Neural progenitor cell (in vitro differentiated cells): Measurements from ENCODE around the gene BEND7. TPM values are rescaled to one million over a fixed set of nuclear protein-coding genes. Genes with fewer than 3 reads are reported as not detected.
"Not testable (repeated sequence)": the region's sequence is repeated elsewhere in the genome, so short reads cannot be mapped to it uniquely, and the experiment has no call there.

Source experiments
- DNase-seq: peaks from one replicate; pipeline ENCODE4 v3.0.0-alpha.2; 2016; ENCODE audit warnings: low spot score
- H2AFZ ChIP-seq: fragments of 200-600 bp; sonication (generic); replicated peaks from 2 replicates; pipeline ENCODE4 v1.6.1; 2016; ENCODE audit warnings: antibody characterized with exemption
- H3F3A ChIP-seq: fragments of 200-600 bp; sonication (generic); 2 replicates; pipeline ENCODE4 v1.6.1; 2016; ENCODE audit warnings: antibody characterized with exemption, low read depth
- H3K27ac ChIP-seq: fragments of 200-600 bp; sonication (generic); 2 replicates; pipeline ENCODE4 v1.5.1; 2016; ENCODE audit warnings: mild to moderate bottlenecking
- H3K27me3 ChIP-seq: fragments of 200-600 bp; sonication (generic); 2 replicates; pipeline ENCODE4 v1.6.1; 2016; ENCODE audit warnings: mild to moderate bottlenecking, moderate library complexity
- H3K36me3 ChIP-seq: fragments of 200-600 bp; sonication (generic); 2 replicates; pipeline ENCODE4 v1.5.1; 2016
- H3K4me1 ChIP-seq: fragments of 200-600 bp; sonication (generic); 2 replicates; pipeline ENCODE4 v1.6.1; 2016; ENCODE audit warnings: mixed run types
- H3K4me2 ChIP-seq: fragments of 200-600 bp; sonication (generic); 2 replicates; pipeline ENCODE4 v1.6.1; 2016
- H3K4me3 ChIP-seq: fragments of 200-600 bp; sonication (generic); 2 replicates; pipeline ENCODE4 v1.5.1; 2016
- H3K79me2 ChIP-seq: fragments of 200-600 bp; sonication (generic); 2 replicates; pipeline ENCODE4 v1.6.1; 2016; ENCODE audit warnings: low read depth
- H3K9ac ChIP-seq: fragments of 200-600 bp; sonication (generic); 2 replicates; pipeline ENCODE4 v1.6.1; 2016
- H3K9me3 ChIP-seq: fragments of 200-600 bp; sonication (generic); 2 replicates; pipeline ENCODE4 v1.5.1; 2016; ENCODE audit warnings: low read depth
- H4K20me1 ChIP-seq: fragments of 200-600 bp; sonication (generic); 2 replicates; pipeline ENCODE4 v1.6.1; 2016; ENCODE audit warnings: low read depth
- H3K27ac Mint-ChIP-seq: 3 replicates; pipeline ENCODE4 v1.8.0; 2021; ENCODE audit warnings: mixed read lengths
- H3K27me3 Mint-ChIP-seq: 2 replicates; pipeline ENCODE4 v1.8.0; 2022; ENCODE audit warnings: low read depth, mild to moderate bottlenecking, inconsistent platforms, moderate library complexity, mixed read lengths; ENCODE audit not compliant: insufficient read depth
- H3K36me3 Mint-ChIP-seq: 3 replicates; pipeline ENCODE4 v1.8.0; 2021; ENCODE audit warnings: mixed read lengths
- H3K4me1 Mint-ChIP-seq: 3 replicates; pipeline ENCODE4 v1.8.0; 2021; ENCODE audit warnings: mixed read lengths
- H3K4me3 Mint-ChIP-seq: 3 replicates; pipeline ENCODE4 v1.8.0; 2021; ENCODE audit warnings: mild to moderate bottlenecking, moderate library complexity, mixed read lengths
- H3K9me3 Mint-ChIP-seq: 3 replicates; pipeline ENCODE4 v1.8.0; 2020; ENCODE audit warnings: mixed read lengths
- CTCF ChIP-seq: fragments of 200-600 bp; sonication (generic); IDR thresholded peaks from 2 replicates; pipeline ENCODE4 v1.5.1; 2017; ENCODE audit warnings: antibody characterized with exemption, mild to moderate bottlenecking
- EZH2 ChIP-seq: fragments of 200-600 bp; sonication (generic); IDR thresholded peaks from 2 replicates; pipeline ENCODE4 v1.6.1; 2017; ENCODE audit warnings: antibody characterized with exemption, mild to moderate bottlenecking, moderate library complexity
- EZH2phosphoT487 ChIP-seq: fragments of 200-600 bp; sonication (generic); IDR thresholded peaks from 2 replicates; pipeline ENCODE4 v1.6.1; 2017; ENCODE audit warnings: antibody characterized with exemption
- total RNA-seq: library from RNA; depleted of rRNA; stranded (reverse); fragments of >200 nt; gene quantifications from 2 replicates; pipeline ENCODE4 v1.2.3, GENCODE V29; 2015; ENCODE audit warnings: low replicate concordance

BEND7 gene
- total RNA-seq, 1 donor from 2014 or later: 7.5 TPM

- H3K4me3 Mint-ChIP-seq: no peak overlapping the region
- H3K27me3 Mint-ChIP-seq: peaks cover 2% of the 10 kb centered on the region
- Histone ChIP-seq H3K9ac (no peak overlapping the region), H2AFZ (no peak overlapping the region), H3K4me1 (no peaks in the 10 kb centered on the region), H4K20me1 (no peaks in the 10 kb centered on the region), H3K36me3 (no peaks in the 10 kb centered on the region), H3K4me3 (no peak overlapping the region), H3F3A (no peaks in the 10 kb centered on the region), H3K79me2 (no peaks in the 10 kb centered on the region), H3K4me2 (no peak overlapping the region), H3K9me3 (no peaks in the 10 kb centered on the region), H3K27me3 (no peaks in the 10 kb centered on the region), H3K27ac (no peak overlapping the region)
- peaks cover 8% of the 10 kb centered on the region for H3K9me3 Mint-ChIP-seq
- no peak overlapping the region for H3K27ac Mint-ChIP-seq
- no peak for DNase-seq
- H3K4me1 Mint-ChIP-seq: peaks cover 4% of the 10 kb centered on the region
- TF ChIP-seq CTCF: no peak
- TF ChIP-seq EZH2: no peak
- TF ChIP-seq EZH2phosphoT487: no peak
- no peaks in the 10 kb centered on the region for H3K36me3 Mint-ChIP-seq
Measured at GRCh38 chr10:13550802-13551201, 22.0 kb upstream of the BEND7 start.

- Mint-ChIP-seq H3K27me3 (peaks cover 4% of the 10 kb centered on the region), H3K36me3 (no peaks in the 10 kb centered on the region), H3K9me3 (no peaks in the 10 kb centered on the region), H3K4me3 (no peak overlapping the region), H3K27ac (no peak overlapping the region), H3K4me1 (no peaks in the 10 kb centered on the region)
- Histone ChIP-seq H4K20me1 (no peaks in the 10 kb centered on the region), H3K9me3 (no peaks in the 10 kb centered on the region), H3F3A (no peaks in the 10 kb centered on the region), H3K4me3 (no peak overlapping the region), H3K27ac (no peak overlapping the region), H3K4me2 (no peak overlapping the region), H3K4me1 (no peaks in the 10 kb centered on the region), H3K79me2 (no peaks in the 10 kb centered on the region), H3K9ac (no peak overlapping the region), H3K27me3 (no peaks in the 10 kb centered on the region), H2AFZ (no peak overlapping the region), H3K36me3 (no peaks in the 10 kb centered on the region)
- no peak for DNase-seq
- no peak for TF ChIP-seq EZH2
- TF ChIP-seq CTCF: no peak
- no peak for TF ChIP-seq EZH2phosphoT487
Measured at GRCh38 chr10:13542533-13542932, 13.7 kb upstream of the BEND7 start.

- H2AFZ ChIP-seq, H3K27me3 Mint-ChIP-seq, H3K9me3 ChIP-seq, H3K36me3 ChIP-seq, H3K4me3 Mint-ChIP-seq, H3K9ac ChIP-seq, H3F3A ChIP-seq, H3K9me3 Mint-ChIP-seq, DNase-seq, H3K27me3 ChIP-seq, H3K4me1 ChIP-seq, H3K4me1 Mint-ChIP-seq, H3K27ac Mint-ChIP-seq, H4K20me1 ChIP-seq, H3K79me2 ChIP-seq, H3K36me3 Mint-ChIP-seq, H3K4me2 ChIP-seq, H3K27ac ChIP-seq, H3K4me3 ChIP-seq: not testable (repeated sequence)
Measured at GRCh38 chr10:13537985-13538384, 9.2 kb upstream of the BEND7 start.

GRCh38 chr10:13536674-13537366 lies 8.0 kb upstream of the BEND7 start:
- H3K9ac ChIP-seq: no peak overlapping the region
- no peak overlapping the region for H3K4me3 ChIP-seq
- no peaks in the 10 kb centered on the region for H3K4me1 Mint-ChIP-seq
- DNase-seq: peak; percentile 90
- no peaks in the 10 kb centered on the region for H3K27me3 ChIP-seq
- no peak overlapping the region for H3K27ac Mint-ChIP-seq
- no peaks in the 10 kb centered on the region for H3K79me2 ChIP-seq
- no peaks in the 10 kb centered on the region for H3K27me3 Mint-ChIP-seq
- no peaks in the 10 kb centered on the region for H3K9me3 Mint-ChIP-seq
- H3K36me3 Mint-ChIP-seq: no peaks in the 10 kb centered on the region
- H3K9me3 ChIP-seq: no peaks in the 10 kb centered on the region
- peak overlapping the region; percentile 62 for H3K4me2 ChIP-seq
- peak overlapping the region; percentile 97 for H2AFZ ChIP-seq
- H3K4me1 ChIP-seq: no peaks in the 10 kb centered on the region
- H3K4me3 Mint-ChIP-seq: peak overlapping the region; percentile 9
- no peak for TF ChIP-seq EZH2phosphoT487
- TF ChIP-seq CTCF: peak; percentile 82
- TF ChIP-seq EZH2: no peak
- no peaks in the 10 kb centered on the region for H4K20me1 ChIP-seq
- H3F3A ChIP-seq: no peaks in the 10 kb centered on the region
- H3K36me3 ChIP-seq: no peaks in the 10 kb centered on the region
- H3K27ac ChIP-seq: no peak overlapping the region
